Lower lobe of right lung (tissue), 2 donors: ENCODE measurements around the gene FOXL2NB. TPM values are rescaled to one million over a fixed set of nuclear protein-coding genes. Genes with fewer than 3 reads are reported as not detected.

ENCODE experiments used
- ATAC-seq, 2 donors: fragments of 200-7000 bp; cut with Tn5 transposase; one replicate each; pipeline ENCODE4 v1.9.1; 2020 to 2022; ENCODE audit warnings: mild to moderate bottlenecking in 2 of 2, moderate library complexity in 2 of 2
- DNase-seq: peaks from one replicate; pipeline ENCODE4 v3.0.0-alpha.2; 2020
- H3K27ac ChIP-seq: fragments of 200-600 bp; one replicate; pipeline ENCODE4 v1.8.0; 2022
- H3K27me3 ChIP-seq: fragments of 200-600 bp; one replicate; pipeline ENCODE4 v1.8.0; 2022; ENCODE audit warnings: low read depth
- H3K36me3 ChIP-seq: fragments of 200-600 bp; one replicate; pipeline ENCODE4 v1.8.0; 2022; ENCODE audit warnings: mild to moderate bottlenecking
- H3K4me1 ChIP-seq: fragments of 200-600 bp; one replicate; pipeline ENCODE4 v1.8.0; 2022
- H3K4me3 ChIP-seq: fragments of 200-600 bp; one replicate; pipeline ENCODE4 v1.8.0; 2022; ENCODE audit warnings: mild to moderate bottlenecking
- H3K9me3 ChIP-seq: fragments of 200-600 bp; one replicate; pipeline ENCODE4 v1.8.0; 2022
- CTCF ChIP-seq: fragments of 200-600 bp; IDR thresholded peaks from one replicate; pipeline ENCODE4 v1.8.0; 2022; ENCODE audit warnings: antibody characterized with exemption, mild to moderate bottlenecking
- intact Hi-C: fragments of 100-400 bp; cut with DNase I; formaldehyde crosslinking; loops from one replicate; pipeline ENCODE4 v1.11.0; 2022
- total RNA-seq: library from RNA; stranded (reverse); fragmentation: NEBNext Ultra II Directional; extraction: Animal tissue kit (Norgen Biotek cat#: 25700); gene quantifications from one replicate; pipeline ENCODE4 v1.2.1, GENCODE V29; 2021
- donor health status: DM: no; HTN: yes; CAD: no; lungs with severe emphysema.

FOXL2NB gene
- total RNA-seq, 1 donor from 2014 or later: not detected

DNA sequence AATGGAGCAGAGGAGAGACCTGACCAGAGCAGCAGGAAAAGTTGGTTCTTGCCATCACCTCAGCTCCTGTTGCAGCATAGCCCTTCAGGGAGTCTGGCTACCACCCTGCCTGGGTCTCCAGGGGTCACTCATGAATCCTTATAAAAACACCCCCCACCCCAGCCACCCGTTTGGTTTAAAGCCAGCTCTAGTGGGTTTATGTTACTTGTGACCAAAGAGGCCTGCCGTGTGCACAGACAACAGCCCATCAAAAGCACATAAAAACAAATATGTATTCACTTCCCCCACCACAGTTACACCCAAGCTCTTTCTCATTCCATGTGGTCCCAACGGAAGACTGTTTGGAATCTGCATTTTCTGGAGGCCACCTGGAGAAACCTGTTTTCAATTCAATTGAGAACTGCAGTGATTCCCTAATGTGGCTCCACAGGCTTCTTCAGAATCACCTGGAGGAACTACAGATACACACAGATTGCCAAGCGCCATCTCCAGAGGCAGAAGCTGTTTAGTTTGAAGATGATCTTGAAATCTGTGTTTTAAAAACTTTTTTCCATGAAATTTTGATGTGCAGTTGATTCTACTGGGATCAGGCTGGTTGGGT lies 13.8 kb upstream of the FOXL2NB start:
- H3K27ac ChIP-seq: no peak overlapping the region
- DNase-seq (no peak), ATAC-seq (no peak)
- no peak overlapping the region for H3K4me3 ChIP-seq
- H3K27me3 ChIP-seq: peaks cover 37% of the 10 kb centered on the region
- H3K36me3 ChIP-seq: no peaks in the 10 kb centered on the region
- H3K9me3 ChIP-seq: no peaks in the 10 kb centered on the region
- no peak for TF ChIP-seq CTCF
- intact Hi-C loops: no loop called here
- H3K4me1 ChIP-seq: peaks cover 27% of the 10 kb centered on the region

- intact Hi-C loops: no loop called here
- Histone ChIP-seq H3K4me3 (no peak overlapping the region), H3K9me3 (no peaks in the 10 kb centered on the region), H3K4me1 (peaks cover 37% of the 10 kb centered on the region), H3K36me3 (no peaks in the 10 kb centered on the region), H3K27me3 (peaks cover 47% of the 10 kb centered on the region), H3K27ac (no peak overlapping the region)
- no peak for ATAC-seq
- DNase-seq: no peak
- no peak for TF ChIP-seq CTCF
Observed at GRCh38 chr3:138933981-138934691, 12.9 kb upstream of the FOXL2NB start.

- TF ChIP-seq CTCF: no peak
- intact Hi-C loops: no loop called here
- ATAC-seq (peak in 1 of 2 donors; percentile 2), DNase-seq (no peak)
- Histone ChIP-seq H3K27ac (no peak overlapping the region), H3K9me3 (no peaks in the 10 kb centered on the region), H3K4me1 (peaks cover 46% of the 10 kb centered on the region), H3K27me3 (peaks cover 60% of the 10 kb centered on the region), H3K36me3 (no peaks in the 10 kb centered on the region), H3K4me3 (peak overlapping the region; percentile 47)
Observed at GRCh38 chr3:138935505-138935862, 11.5 kb upstream of the FOXL2NB start.

DNA sequence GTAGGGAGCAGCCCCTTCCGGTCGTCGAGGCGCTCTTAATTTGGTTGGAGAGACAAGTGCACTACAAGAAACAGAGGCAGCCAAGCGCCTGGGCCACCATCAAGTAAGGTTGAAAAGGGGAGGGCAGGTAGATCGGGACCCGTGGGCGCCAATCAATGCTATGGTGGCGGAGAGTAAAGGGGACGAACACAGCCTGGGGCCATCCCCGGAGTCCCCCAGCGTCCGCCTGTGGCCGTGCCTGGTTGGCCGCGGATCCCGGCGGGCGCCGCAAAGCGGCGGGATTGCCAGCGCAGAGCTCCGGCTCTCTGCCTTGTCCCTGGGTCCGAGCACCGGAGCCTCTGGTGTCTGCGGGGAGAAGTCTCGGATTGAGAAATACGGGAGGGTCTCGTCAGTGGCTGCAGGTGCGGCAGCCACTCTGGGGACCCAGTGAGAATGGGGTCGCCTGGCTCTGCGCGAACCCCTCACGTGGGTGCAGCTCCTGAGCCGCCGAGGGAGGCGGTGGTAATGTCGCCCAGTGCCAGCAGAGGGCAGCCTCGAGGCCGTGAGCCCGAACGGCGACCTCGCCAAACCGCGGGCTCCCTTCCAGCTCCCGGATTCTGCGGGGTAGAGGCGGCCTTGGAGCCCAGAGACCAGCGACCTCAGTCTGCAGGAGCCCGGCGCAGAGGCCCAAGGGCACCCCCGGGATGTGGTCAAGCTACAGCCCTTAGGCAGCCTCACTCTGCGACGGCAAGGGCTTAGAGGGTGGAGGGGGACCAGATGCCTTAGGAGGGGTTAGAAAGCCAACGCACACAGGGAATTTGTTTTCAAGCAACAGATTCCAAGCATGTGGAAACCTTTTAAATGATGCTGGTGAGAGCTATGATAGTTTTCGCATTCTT lies 10.9 kb upstream of the FOXL2NB start:
- peaks cover 66% of the 10 kb centered on the region for H3K27me3 ChIP-seq
- intact Hi-C loops: no loop called here

More for the DNA sequence above, 10.9 kb upstream of the FOXL2NB start:
- no peaks in the 10 kb centered on the region for H3K36me3 ChIP-seq
- H3K9me3 ChIP-seq: no peaks in the 10 kb centered on the region
- DNase-seq: peak; percentile 82
- H3K4me3 ChIP-seq: peak overlapping the region; percentile 47
- no peak overlapping the region for H3K27ac ChIP-seq
- TF ChIP-seq CTCF: peak; percentile 97
- H3K4me1 ChIP-seq: peaks cover 46% of the 10 kb centered on the region
- ATAC-seq: peak; percentile 87 to 89
